Choroid plexus epithelial cell (primary cell): Measurements from ENCODE around the gene KCNS1.

Source experiments
- DNase-seq: peaks from one replicate; pipeline ENCODE4 v3.0.0-alpha.2; 2010; ENCODE audit warnings: low read depth
- H3K4me3 ChIP-seq: 2 replicates; pipeline ENCODE4 v1.5.1; 2011; ENCODE audit warnings: low read depth, mild to moderate bottlenecking, control low read depth, low read length, moderate library complexity
- TF ChIP-seq, protein P1 (sequence below): conservative IDR thresholded peaks from 2 replicates; pipeline ENCODE4 v1.5.1; 2011; ENCODE audit warnings: low read depth, mild to moderate bottlenecking, control low read depth, inconsistent platforms, low read length, moderate library complexity

KCNS1 gene

GRCh38 chr20:45088247-45088646, 12.7 kb downstream of the KCNS1 start:
- peak; percentile 49 for DNase-seq
- no peak overlapping the region for H3K4me3 ChIP-seq
- TF ChIP-seq, protein P1, sequence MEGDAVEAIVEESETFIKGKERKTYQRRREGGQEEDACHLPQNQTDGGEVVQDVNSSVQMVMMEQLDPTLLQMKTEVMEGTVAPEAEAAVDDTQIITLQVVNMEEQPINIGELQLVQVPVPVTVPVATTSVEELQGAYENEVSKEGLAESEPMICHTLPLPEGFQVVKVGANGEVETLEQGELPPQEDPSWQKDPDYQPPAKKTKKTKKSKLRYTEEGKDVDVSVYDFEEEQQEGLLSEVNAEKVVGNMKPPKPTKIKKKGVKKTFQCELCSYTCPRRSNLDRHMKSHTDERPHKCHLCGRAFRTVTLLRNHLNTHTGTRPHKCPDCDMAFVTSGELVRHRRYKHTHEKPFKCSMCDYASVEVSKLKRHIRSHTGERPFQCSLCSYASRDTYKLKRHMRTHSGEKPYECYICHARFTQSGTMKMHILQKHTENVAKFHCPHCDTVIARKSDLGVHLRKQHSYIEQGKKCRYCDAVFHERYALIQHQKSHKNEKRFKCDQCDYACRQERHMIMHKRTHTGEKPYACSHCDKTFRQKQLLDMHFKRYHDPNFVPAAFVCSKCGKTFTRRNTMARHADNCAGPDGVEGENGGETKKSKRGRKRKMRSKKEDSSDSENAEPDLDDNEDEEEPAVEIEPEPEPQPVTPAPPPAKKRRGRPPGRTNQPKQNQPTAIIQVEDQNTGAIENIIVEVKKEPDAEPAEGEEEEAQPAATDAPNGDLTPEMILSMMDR = no peak

DNA sequence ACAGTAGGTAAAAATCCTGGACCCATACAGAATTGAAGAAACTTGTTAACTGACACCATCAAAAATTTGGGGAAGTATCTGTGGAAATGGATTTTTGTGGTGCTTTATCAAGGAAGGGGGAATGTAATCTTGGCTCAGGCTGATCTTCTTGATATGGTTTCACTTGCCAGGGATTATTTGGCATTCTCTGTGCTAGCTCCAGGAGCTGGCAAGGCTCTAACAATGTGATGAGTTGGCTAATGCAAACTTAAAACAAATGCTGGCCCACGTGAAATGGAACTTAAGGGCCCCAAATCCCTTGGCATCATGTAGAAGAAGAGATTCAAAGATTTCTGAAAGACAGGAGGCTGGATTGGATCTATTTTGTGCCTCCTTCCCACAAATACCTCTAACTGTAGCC, 13.1 kb downstream of the KCNS1 start:
- TF ChIP-seq, protein P1 = no peak
- DNase-seq = no peak
- no peak overlapping the region for H3K4me3 ChIP-seq

- no peak for DNase-seq
- TF ChIP-seq, protein P1 = no peak
- no peak overlapping the region for H3K4me3 ChIP-seq
Measured at GRCh38 chr20:45087097-45087790, 13.7 kb downstream of the KCNS1 start.

GRCh38 chr20:45085867-45086266, 15.1 kb downstream of the KCNS1 start:
- TF ChIP-seq, protein P1 = no peak
- no peak overlapping the region for H3K4me3 ChIP-seq
- DNase-seq = no peak

DNA sequence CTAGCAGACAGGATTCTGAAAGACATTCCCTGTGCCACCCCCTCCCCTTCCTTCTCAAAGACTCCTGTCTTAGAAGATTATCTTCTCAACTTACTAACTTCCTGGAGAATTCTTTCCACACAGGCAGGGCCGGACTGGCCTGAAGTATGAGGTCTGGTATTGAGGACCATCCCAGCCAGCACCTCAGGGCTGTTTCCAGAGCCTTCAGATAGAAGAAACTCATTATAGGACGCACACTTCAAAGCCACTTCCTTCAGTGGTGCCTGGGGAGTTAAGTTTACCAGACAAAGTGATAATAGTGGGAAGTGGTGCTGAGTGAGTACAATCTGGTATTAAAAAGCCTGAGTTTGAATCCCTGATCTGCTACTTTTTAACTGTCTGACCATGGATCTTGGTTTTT, 15.6 kb downstream of the KCNS1 start:
- H3K4me3 ChIP-seq = no peak overlapping the region
- TF ChIP-seq, protein P1 = no peak
- no peak for DNase-seq

DNA sequence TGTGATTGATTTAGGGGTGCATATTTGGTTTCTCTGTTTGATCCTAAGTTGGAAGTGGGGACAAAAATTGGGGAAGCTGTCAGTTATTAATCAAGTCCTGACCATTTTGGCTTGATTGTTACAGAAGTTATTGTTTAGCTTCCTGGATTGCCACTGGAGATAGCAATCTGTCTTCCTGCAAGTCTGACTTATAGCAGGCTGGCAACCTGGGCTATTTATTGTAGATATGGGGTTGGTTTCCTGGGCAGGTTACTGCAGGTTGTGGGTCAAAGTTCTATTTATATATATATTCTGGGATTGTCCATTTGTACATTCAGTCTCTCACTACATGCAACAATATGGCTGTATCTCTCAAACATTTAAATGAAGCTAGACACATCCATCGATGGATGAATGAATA, 17.8 kb downstream of the KCNS1 start:
- DNase-seq = no peak
- TF ChIP-seq, protein P1 = no peak
- no peak overlapping the region for H3K4me3 ChIP-seq

- H3K4me3 ChIP-seq = no peak overlapping the region
- no peak for DNase-seq
- TF ChIP-seq, protein P1 = no peak
Measured at GRCh38 chr20:45082468-45082867, 18.5 kb downstream of the KCNS1 start.
